ENCODE measurements around the gene KAT5. TPM values are rescaled to one million over a fixed set of nuclear protein-coding genes. Genes with fewer than 3 reads are reported as not detected.

The KAT5 gene
- total RNA-seq, 1 donor from 2014 or later, result 31.4 TPM

GRCh38 chr11:65739022-65739421 lies 27.0 kb downstream of the KAT5 start:
- H3K9me3 ChIP-seq (ENCODE audit: insufficient read depth, low read depth, low read length), result no peaks in the 10 kb centered on the region
- H3K4me2 ChIP-seq (ENCODE audit: low read length), result no peak overlapping the region
- no peaks in the 10 kb centered on the region for H4K20me1 ChIP-seq (ENCODE audit: insufficient read depth, low read length)
- no peaks in the 10 kb centered on the region for H3K4me1 Mint-ChIP-seq (ENCODE audit: low read depth, unreplicated experiment)
- H3K79me2 ChIP-seq (ENCODE audit: insufficient read depth, low read length), result no peaks in the 10 kb centered on the region
- no peak for FAIRE-seq
- no peak for TF ChIP-seq CTCF (IDR thresholded peaks at IDR 0.05; ENCODE audit: insufficient read depth, low read depth, low read length)
- no peak for TF ChIP-seq EZH2 (IDR thresholded peaks at IDR 0.05; ENCODE audit: insufficient read depth, low read length)
- no peak overlapping the region for H3K4me3 Mint-ChIP-seq (ENCODE audit: unreplicated experiment)
- no peak overlapping the region for H3K27ac ChIP-seq (ENCODE audit: low read depth, low read length)
- no peak for DNase-seq (ENCODE audit: low read depth)
- H2AFZ ChIP-seq (ENCODE audit: low read depth, low read length), result no peak overlapping the region
- no peak overlapping the region for H3K4me3 ChIP-seq (ENCODE audit: insufficient read depth, low read depth, low read length)
- no peak overlapping the region for H3K9ac ChIP-seq (ENCODE audit: low read length)
- peaks cover 2% of the 10 kb centered on the region for H3K36me3 Mint-ChIP-seq (ENCODE audit: low read depth, unreplicated experiment)
- no peaks in the 10 kb centered on the region for H3K4me1 ChIP-seq (ENCODE audit: insufficient read depth, low read length)
- no peak overlapping the region for H3K27ac Mint-ChIP-seq (ENCODE audit: unreplicated experiment)
- no peaks in the 10 kb centered on the region for H3K36me3 ChIP-seq (ENCODE audit: insufficient read depth, low read length)
- H3K27me3 ChIP-seq (ENCODE audit: insufficient read depth, low read length), result peaks cover 5% of the 10 kb centered on the region
- peaks cover 34% of the 10 kb centered on the region for H3K27me3 Mint-ChIP-seq (ENCODE audit: low read depth, unreplicated experiment)
- H3K9me3 Mint-ChIP-seq (ENCODE audit: unreplicated experiment), result peaks cover 15% of the 10 kb centered on the region

GRCh38 chr11:65741185-65741584 lies 29.1 kb downstream of the KAT5 start:
- Histone ChIP-seq H3K9me3 (ENCODE audit: insufficient read depth, low read depth, low read length) (no peaks in the 10 kb centered on the region), H3K4me2 (ENCODE audit: low read length) (no peak overlapping the region), H3K27ac (ENCODE audit: low read depth, low read length) (no peak overlapping the region), H3K79me2 (ENCODE audit: insufficient read depth, low read length) (no peaks in the 10 kb centered on the region), H3K36me3 (ENCODE audit: insufficient read depth, low read length) (no peaks in the 10 kb centered on the region), H3K9ac (ENCODE audit: low read length) (no peak overlapping the region), H4K20me1 (ENCODE audit: insufficient read depth, low read length) (no peaks in the 10 kb centered on the region), H3K27me3 (ENCODE audit: insufficient read depth, low read length) (peaks cover 12% of the 10 kb centered on the region), H3K4me3 (ENCODE audit: insufficient read depth, low read depth, low read length) (no peak overlapping the region), H3K4me1 (ENCODE audit: insufficient read depth, low read length) (no peaks in the 10 kb centered on the region), H2AFZ (ENCODE audit: low read depth, low read length) (no peak overlapping the region)
- H3K36me3 Mint-ChIP-seq (ENCODE audit: low read depth, unreplicated experiment), result peaks cover 2% of the 10 kb centered on the region
- H3K27me3 Mint-ChIP-seq (ENCODE audit: low read depth, unreplicated experiment), result peaks cover 38% of the 10 kb centered on the region
- peaks cover 13% of the 10 kb centered on the region for H3K9me3 Mint-ChIP-seq (ENCODE audit: unreplicated experiment)
- no peak overlapping the region for H3K4me3 Mint-ChIP-seq (ENCODE audit: unreplicated experiment)
- no peaks in the 10 kb centered on the region for H3K4me1 Mint-ChIP-seq (ENCODE audit: low read depth, unreplicated experiment)
- no peak for FAIRE-seq
- no peak for DNase-seq (ENCODE audit: low read depth)
- TF ChIP-seq CTCF (IDR thresholded peaks at IDR 0.05; ENCODE audit: insufficient read depth, low read depth, low read length), result no peak
- no peak for TF ChIP-seq EZH2 (IDR thresholded peaks at IDR 0.05; ENCODE audit: insufficient read depth, low read length)
- no peak overlapping the region for H3K27ac Mint-ChIP-seq (ENCODE audit: unreplicated experiment)

GRCh38 chr11:65742353-65742752 lies 30.3 kb downstream of the KAT5 start:
- H4K20me1 ChIP-seq (ENCODE audit: insufficient read depth, low read length), result no peaks in the 10 kb centered on the region
- peaks cover 37% of the 10 kb centered on the region for H3K27me3 Mint-ChIP-seq (ENCODE audit: low read depth, unreplicated experiment)
- peaks cover 7% of the 10 kb centered on the region for H3K9me3 Mint-ChIP-seq (ENCODE audit: unreplicated experiment)

More at GRCh38 chr11:65742353-65742752, 30.3 kb downstream of the KAT5 start:
- DNase-seq (ENCODE audit: low read depth), result no peak
- Histone ChIP-seq H3K9ac (ENCODE audit: low read length) (no peak overlapping the region), H3K27me3 (ENCODE audit: insufficient read depth, low read length) (peaks cover 16% of the 10 kb centered on the region), H3K79me2 (ENCODE audit: insufficient read depth, low read length) (no peaks in the 10 kb centered on the region), H3K4me1 (ENCODE audit: insufficient read depth, low read length) (no peaks in the 10 kb centered on the region), H2AFZ (ENCODE audit: low read depth, low read length) (no peak overlapping the region), H3K4me3 (ENCODE audit: insufficient read depth, low read depth, low read length) (no peak overlapping the region), H3K4me2 (ENCODE audit: low read length) (no peak overlapping the region), H3K27ac (ENCODE audit: low read depth, low read length) (no peak overlapping the region), H3K9me3 (ENCODE audit: insufficient read depth, low read depth, low read length) (no peaks in the 10 kb centered on the region), H3K36me3 (ENCODE audit: insufficient read depth, low read length) (no peaks in the 10 kb centered on the region)
- Mint-ChIP-seq H3K36me3 (ENCODE audit: low read depth, unreplicated experiment) (peaks cover 2% of the 10 kb centered on the region), H3K27ac (ENCODE audit: unreplicated experiment) (no peak overlapping the region), H3K4me3 (ENCODE audit: unreplicated experiment) (no peak overlapping the region), H3K4me1 (ENCODE audit: low read depth, unreplicated experiment) (no peaks in the 10 kb centered on the region)
- FAIRE-seq, result no peak
- TF ChIP-seq CTCF (IDR thresholded peaks at IDR 0.05; ENCODE audit: insufficient read depth, low read depth, low read length) (no peak), EZH2 (IDR thresholded peaks at IDR 0.05; ENCODE audit: insufficient read depth, low read length) (no peak)

Measured in astrocyte (in vitro differentiated cells and primary cell).